NB4 (cell line): Measurements from ENCODE around the gene CD164L2.

Experiments
- CTCF ChIP-seq: IDR thresholded peaks from one replicate; pipeline ENCODE4 v1.5.1; 2012; ENCODE audit warnings: low read depth, low read length
- MAX ChIP-seq: IDR thresholded peaks from 2 replicates; pipeline ENCODE4 v1.6.1; 2011; ENCODE audit warnings: low read depth, low read length
- POLR2A ChIP-seq: IDR thresholded peaks from 2 replicates; pipeline ENCODE4 v1.6.1; 2011; ENCODE audit warnings: mild to moderate bottlenecking; ENCODE audit not compliant: insufficient read length; ENCODE audit errors: extremely low read depth

- no peak for TF ChIP-seq CTCF
- no peak for TF ChIP-seq POLR2A
- no peak for TF ChIP-seq MAX
Observed at GRCh38 chr1:27345272-27345671, 37.9 kb downstream of the CD164L2 start.
